ENCODE measurements around the gene PLA2G4B.

DNA sequence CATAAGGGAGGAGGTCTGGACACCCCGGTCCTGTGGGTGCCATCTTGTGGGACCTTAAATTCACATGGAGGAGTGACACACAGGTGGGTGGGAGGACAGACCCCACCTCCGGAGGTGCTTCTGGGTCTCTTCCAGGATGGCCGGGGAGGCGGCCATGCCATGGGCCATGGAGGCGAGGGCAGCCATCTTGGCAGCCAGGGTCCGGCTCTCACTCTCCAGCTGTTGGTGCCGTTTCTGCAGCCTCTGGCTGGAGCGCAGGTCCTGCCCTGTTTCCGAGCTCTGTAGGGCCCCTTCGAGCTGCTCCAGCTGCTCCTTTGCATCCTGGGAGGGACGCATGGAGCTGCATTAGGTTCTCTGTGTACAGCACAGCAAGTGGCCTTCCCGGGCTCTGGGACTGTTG lies 36.1 kb downstream of the PLA2G4B start:
- TF ChIP-seq, protein P1, sequence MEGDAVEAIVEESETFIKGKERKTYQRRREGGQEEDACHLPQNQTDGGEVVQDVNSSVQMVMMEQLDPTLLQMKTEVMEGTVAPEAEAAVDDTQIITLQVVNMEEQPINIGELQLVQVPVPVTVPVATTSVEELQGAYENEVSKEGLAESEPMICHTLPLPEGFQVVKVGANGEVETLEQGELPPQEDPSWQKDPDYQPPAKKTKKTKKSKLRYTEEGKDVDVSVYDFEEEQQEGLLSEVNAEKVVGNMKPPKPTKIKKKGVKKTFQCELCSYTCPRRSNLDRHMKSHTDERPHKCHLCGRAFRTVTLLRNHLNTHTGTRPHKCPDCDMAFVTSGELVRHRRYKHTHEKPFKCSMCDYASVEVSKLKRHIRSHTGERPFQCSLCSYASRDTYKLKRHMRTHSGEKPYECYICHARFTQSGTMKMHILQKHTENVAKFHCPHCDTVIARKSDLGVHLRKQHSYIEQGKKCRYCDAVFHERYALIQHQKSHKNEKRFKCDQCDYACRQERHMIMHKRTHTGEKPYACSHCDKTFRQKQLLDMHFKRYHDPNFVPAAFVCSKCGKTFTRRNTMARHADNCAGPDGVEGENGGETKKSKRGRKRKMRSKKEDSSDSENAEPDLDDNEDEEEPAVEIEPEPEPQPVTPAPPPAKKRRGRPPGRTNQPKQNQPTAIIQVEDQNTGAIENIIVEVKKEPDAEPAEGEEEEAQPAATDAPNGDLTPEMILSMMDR (IDR thresholded peaks at IDR 0.05), result no peak
- TF ChIP-seq POLR2AphosphoS5 (IDR thresholded peaks at IDR 0.05), result no peak
- no peak for TF ChIP-seq POLR2A (IDR thresholded peaks at IDR 0.05)

Measured in breast epithelium (tissue), 3 donors.